SK-N-DZ (cell line): ENCODE results near the gene FANCE.

Experiments
- DNase-seq: peaks from one replicate; pipeline ENCODE4 v3.0.0-alpha.2; 2015; ENCODE audit warnings: low spot score

FANCE gene

GRCh38 chr6:35468181-35468979, 16.2 kb downstream of the FANCE start, which contains the start of gene RPL10A:
RPL10A (plus strand) TSS chr6:35468401; CDS start chr6:35468435, 34 bp downstream.
- peak; percentile 97 for DNase-seq

- no peak for DNase-seq
These were observed 17.0 kb downstream of the FANCE start for GRCh38 chr6:35468980-35469750.

GRCh38 chr6:35469751-35470662, 17.9 kb downstream of the FANCE start:
- peak; percentile 55 for DNase-seq

- no peak for DNase-seq
These were observed 18.6 kb downstream of the FANCE start for GRCh38 chr6:35470663-35471120.

- DNase-seq, result no peak
These were observed 19.8 kb downstream of the FANCE start for GRCh38 chr6:35471836-35472345.

GRCh38 chr6:35473075-35473849, 21.1 kb downstream of the FANCE start:
- no peak for DNase-seq

GRCh38 chr6:35473850-35474130, 21.7 kb downstream of the FANCE start:
- DNase-seq, result no peak

- no peak for DNase-seq
These were observed 22.2 kb downstream of the FANCE start for GRCh38 chr6:35474131-35474941.

GRCh38 chr6:35474942-35475570, 22.9 kb downstream of the FANCE start:
- DNase-seq, result no peak

GRCh38 chr6:35475573-35475972, 23.4 kb downstream of the FANCE start:
- no peak for DNase-seq

GRCh38 chr6:35476004-35476403, 23.9 kb downstream of the FANCE start:
- no peak for DNase-seq

GRCh38 chr6:35477028-35477427, 24.9 kb downstream of the FANCE start:
- DNase-seq, result no peak

GRCh38 chr6:35477551-35478179, 25.5 kb downstream of the FANCE start:
- DNase-seq, result no peak

GRCh38 chr6:35478259-35478658, 26.1 kb downstream of the FANCE start:
- DNase-seq, result no peak

GRCh38 chr6:35480176-35480575, 28.0 kb downstream of the FANCE start:
- DNase-seq, result no peak

- no peak for DNase-seq
These were observed 29.1 kb downstream of the FANCE start for GRCh38 chr6:35481226-35481625.

GRCh38 chr6:35483062-35483461, 30.9 kb downstream of the FANCE start:
- DNase-seq, result no peak

- DNase-seq, result no peak
These were observed 31.4 kb downstream of the FANCE start for GRCh38 chr6:35483490-35483889.
